Cardiac muscle cell (in vitro differentiated cells and primary cell): ENCODE measurements around the gene PHF14. TPM values are rescaled to one million over a fixed set of nuclear protein-coding genes. Genes with fewer than 3 reads are reported as not detected.

ENCODE experiments used
- DNase-seq, 2 donors: peaks; one replicate each; pipeline versions ENCODE4 v3.0.0 to v3.0.0-alpha.2; 2010 to 2017; ENCODE audit warnings: low read depth in 1 of 2, low spot score in 1 of 2
- H3K27ac ChIP-seq: fragments of 200-600 bp; sonication (generic); 2 replicates; pipeline ENCODE4 v1.5.1; 2016
- H3K27me3 ChIP-seq: fragments of 200-600 bp; sonication (generic); 2 replicates; pipeline ENCODE4 v1.6.0; 2016; ENCODE audit warnings: control low read depth
- H3K36me3 ChIP-seq: fragments of 200-600 bp; sonication (generic); 2 replicates; pipeline ENCODE4 v1.5.1; 2016; ENCODE audit warnings: control low read depth
- H3K4me1 ChIP-seq: fragments of 200-600 bp; sonication (generic); 2 replicates; pipeline ENCODE4 v1.8.1; 2017; ENCODE audit warnings: low read depth, mild to moderate bottlenecking, mixed run types
- H3K4me3 ChIP-seq: fragments of 200-600 bp; sonication (generic); 2 replicates; pipeline ENCODE4 v1.5.1; 2016; ENCODE audit warnings: mild to moderate bottlenecking
- H3K9me3 ChIP-seq: fragments of 200-600 bp; sonication (generic); 2 replicates; pipeline ENCODE4 v1.5.1; 2017; ENCODE audit warnings: low read depth, mild to moderate bottlenecking, control low read depth
- polyA plus RNA-seq: library from polyadenylated mRNA; unstranded; fragments of >200 nt; fragmentation: Nextera tagmentation; extraction: Ambion mirVana; gene quantifications from 2 replicates; pipeline ENCODE4 v1.2.1, GENCODE V29; 2016
- total RNA-seq: library from RNA; depleted of rRNA; stranded (reverse); fragments of >200 nt; gene quantifications from 2 replicates; pipeline ENCODE4 v1.2.3, GENCODE V29; 2016
- TF ChIP-seq, protein P1 (sequence below): IDR thresholded peaks from 2 replicates; pipeline ENCODE4 v1.5.1; 2012; ENCODE audit warnings: low read depth, mild to moderate bottlenecking, low read length

Gene PHF14
- total and polyA plus RNA-seq, 2 experiments from 2014 or later, result 28.6 to 31.2 TPM

DNA sequence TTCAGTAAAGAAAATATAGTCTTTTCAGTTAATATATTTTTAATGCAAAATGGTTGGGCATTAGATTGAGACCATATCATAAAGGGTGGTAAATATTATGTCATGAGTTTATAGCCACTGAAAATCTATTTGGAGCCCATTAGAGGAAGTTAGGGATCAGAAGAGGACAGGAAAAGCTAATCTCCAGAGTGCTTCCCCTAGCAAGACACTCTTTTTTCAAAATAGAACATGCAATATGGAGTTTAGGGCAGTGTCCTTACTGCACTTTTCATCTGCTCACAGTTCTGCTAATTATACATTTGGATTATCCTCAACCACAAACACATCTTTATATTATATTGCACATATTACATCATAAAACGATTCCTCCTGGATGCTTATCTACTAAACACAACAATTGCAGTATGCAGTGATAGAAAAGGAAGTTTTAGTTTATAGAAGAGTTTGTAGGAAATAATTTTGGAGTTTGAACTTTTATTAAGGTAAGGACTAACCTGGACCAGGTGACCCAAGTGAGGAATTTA lies 159.8 kb downstream of the PHF14 start:
- Histone ChIP-seq H3K27ac (peak overlapping the region; percentile 24), H3K4me3 (no peak overlapping the region), H3K9me3 (no peaks in the 10 kb centered on the region), H3K4me1 (peaks cover 7% of the 10 kb centered on the region), H3K36me3 (no peaks in the 10 kb centered on the region), H3K27me3 (no peaks in the 10 kb centered on the region)
- TF ChIP-seq, protein P1, sequence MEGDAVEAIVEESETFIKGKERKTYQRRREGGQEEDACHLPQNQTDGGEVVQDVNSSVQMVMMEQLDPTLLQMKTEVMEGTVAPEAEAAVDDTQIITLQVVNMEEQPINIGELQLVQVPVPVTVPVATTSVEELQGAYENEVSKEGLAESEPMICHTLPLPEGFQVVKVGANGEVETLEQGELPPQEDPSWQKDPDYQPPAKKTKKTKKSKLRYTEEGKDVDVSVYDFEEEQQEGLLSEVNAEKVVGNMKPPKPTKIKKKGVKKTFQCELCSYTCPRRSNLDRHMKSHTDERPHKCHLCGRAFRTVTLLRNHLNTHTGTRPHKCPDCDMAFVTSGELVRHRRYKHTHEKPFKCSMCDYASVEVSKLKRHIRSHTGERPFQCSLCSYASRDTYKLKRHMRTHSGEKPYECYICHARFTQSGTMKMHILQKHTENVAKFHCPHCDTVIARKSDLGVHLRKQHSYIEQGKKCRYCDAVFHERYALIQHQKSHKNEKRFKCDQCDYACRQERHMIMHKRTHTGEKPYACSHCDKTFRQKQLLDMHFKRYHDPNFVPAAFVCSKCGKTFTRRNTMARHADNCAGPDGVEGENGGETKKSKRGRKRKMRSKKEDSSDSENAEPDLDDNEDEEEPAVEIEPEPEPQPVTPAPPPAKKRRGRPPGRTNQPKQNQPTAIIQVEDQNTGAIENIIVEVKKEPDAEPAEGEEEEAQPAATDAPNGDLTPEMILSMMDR, result no peak
- DNase-seq, result no peak

DNA sequence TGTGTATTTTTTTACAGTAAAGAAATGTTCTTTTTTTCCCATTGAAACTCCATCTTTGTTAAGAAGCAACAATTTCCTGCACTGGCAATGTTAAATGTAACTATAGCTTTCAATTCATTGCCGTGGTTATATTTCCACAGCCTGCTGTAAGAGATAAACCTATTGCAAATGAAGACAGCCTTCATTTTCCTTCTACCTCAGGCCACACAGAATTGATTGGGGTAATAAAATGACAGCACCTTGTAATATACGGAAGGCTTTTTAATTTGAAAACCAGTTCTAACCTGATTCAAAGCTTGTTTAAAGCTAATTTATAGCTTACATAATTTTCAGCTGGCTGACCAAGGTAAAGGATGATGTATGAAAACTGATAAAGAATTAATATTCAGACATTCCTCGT lies 161.9 kb downstream of the PHF14 start:
- TF ChIP-seq, protein P1, result no peak
- Histone ChIP-seq H3K4me1 (no peaks in the 10 kb centered on the region), H3K27ac (no peak overlapping the region), H3K27me3 (no peaks in the 10 kb centered on the region), H3K9me3 (no peaks in the 10 kb centered on the region), H3K36me3 (no peaks in the 10 kb centered on the region), H3K4me3 (no peak overlapping the region)
- no peak for DNase-seq

DNA sequence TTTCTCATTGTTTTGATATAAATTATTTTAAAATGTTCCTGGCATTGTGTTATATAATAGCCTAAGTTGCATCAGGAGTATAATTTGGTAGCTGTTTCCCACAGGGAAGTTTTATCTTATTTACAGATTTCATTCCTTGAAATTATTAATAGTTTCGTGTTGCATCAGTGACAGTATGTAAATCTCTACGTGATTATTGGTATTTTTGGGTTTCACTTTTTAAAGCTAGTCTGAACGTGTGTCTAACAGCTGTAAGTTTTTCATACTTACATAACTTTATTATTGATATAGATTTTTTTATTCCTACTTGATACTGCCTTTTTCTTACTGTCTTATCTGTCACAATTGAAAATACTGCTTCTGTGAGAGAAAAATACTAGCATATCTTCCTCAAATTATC lies 167.9 kb downstream of the PHF14 start:
- no peak for DNase-seq
- Histone ChIP-seq H3K4me3 (no peak overlapping the region), H3K36me3 (no peaks in the 10 kb centered on the region), H3K27me3 (no peaks in the 10 kb centered on the region), H3K4me1 (no peaks in the 10 kb centered on the region), H3K9me3 (no peaks in the 10 kb centered on the region), H3K27ac (no peak overlapping the region)
- TF ChIP-seq, protein P1, result no peak

DNA sequence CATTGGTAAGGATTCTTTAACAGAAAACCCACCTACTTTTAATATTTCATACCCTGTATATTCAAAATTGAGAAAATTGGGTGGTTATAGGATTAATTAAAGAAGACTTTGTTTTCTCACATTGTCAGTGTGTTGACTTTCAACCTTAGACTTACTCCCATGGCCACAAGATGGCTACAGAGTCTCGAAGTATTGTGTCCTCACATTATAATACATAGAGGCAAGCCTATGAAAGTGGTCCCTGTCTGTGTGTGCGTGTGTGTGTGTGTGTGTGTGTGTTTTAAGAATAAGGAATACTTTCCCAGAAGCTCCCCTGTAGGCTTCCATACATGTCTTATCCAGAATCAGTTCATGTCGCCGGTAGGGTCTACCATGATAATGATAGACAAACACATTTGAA lies 180.0 kb downstream of the PHF14 start:
- Histone ChIP-seq H3K36me3 (no peaks in the 10 kb centered on the region), H3K27me3 (no peaks in the 10 kb centered on the region), H3K4me3 (no peak overlapping the region), H3K4me1 (no peaks in the 10 kb centered on the region), H3K9me3 (no peaks in the 10 kb centered on the region), H3K27ac (no peak overlapping the region)
- DNase-seq, result peak in 1 of 2 donors; percentile 3
- TF ChIP-seq, protein P1, result no peak

DNA sequence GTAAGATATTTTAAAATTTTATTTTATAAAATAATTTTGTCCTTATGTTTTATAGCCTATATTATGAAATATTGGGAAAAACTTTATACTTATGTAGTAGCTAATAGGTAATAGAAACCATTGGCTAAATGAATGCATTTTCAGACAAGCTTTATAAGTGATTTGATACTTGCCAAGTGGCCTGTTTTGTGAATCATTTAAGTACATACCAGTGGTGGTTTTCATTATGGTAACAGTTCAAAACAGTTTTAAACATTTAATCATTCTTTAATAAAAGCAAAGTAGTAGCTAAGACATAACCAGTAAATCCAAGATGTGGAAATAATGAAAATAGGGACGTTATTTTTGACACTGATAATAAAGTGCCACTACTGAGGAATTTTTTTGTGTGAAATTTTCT lies 182.2 kb downstream of the PHF14 start:
- TF ChIP-seq, protein P1, result no peak
- Histone ChIP-seq H3K4me3 (no peak overlapping the region), H3K9me3 (no peaks in the 10 kb centered on the region), H3K36me3 (no peaks in the 10 kb centered on the region), H3K4me1 (no peaks in the 10 kb centered on the region), H3K27ac (no peak overlapping the region), H3K27me3 (no peaks in the 10 kb centered on the region)
- DNase-seq, result no peak

DNA sequence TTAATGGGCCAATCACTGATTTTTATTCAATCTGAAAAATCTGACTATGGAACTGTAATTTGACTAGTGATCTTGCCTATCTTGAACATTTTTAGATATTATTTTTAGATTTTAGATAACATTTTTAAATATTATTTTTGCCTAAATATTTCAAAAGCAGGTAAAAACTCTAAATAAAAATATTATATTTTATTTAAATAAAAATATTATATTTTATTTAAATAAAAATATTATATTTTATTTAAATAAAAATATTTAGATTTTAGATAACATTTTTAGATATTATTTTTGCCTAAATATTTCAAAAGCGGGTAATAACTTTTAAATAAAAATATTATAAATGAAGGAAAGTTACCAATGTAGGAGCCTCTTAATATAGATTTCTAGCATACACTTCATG lies 187.8 kb downstream of the PHF14 start:
- no peak for DNase-seq
- H3K36me3 ChIP-seq, result no peaks in the 10 kb centered on the region
- no peaks in the 10 kb centered on the region for H3K9me3 ChIP-seq
- TF ChIP-seq, protein P1, result no peak
- no peaks in the 10 kb centered on the region for H3K27me3 ChIP-seq
- no peaks in the 10 kb centered on the region for H3K4me1 ChIP-seq
- no peak overlapping the region for H3K27ac ChIP-seq
- H3K4me3 ChIP-seq, result no peak overlapping the region
